Nucleus accumbens (tissue), 56 donors: ENCODE measurements around the gene BOLL.
A peak's percentile ranks its signal among the peaks of the same experiment; 100 is the strongest.
"Not testable (repeated sequence)": the region's sequence is repeated elsewhere in the genome, so short reads cannot be mapped to it uniquely, and the experiment has no call there.

ENCODE experiments used
- DNase-seq, 56 donors: peaks; one replicate each; lab custom pipeline; 2025; lab: John Stamatoyannopoulos, UW

BOLL gene

DNA sequence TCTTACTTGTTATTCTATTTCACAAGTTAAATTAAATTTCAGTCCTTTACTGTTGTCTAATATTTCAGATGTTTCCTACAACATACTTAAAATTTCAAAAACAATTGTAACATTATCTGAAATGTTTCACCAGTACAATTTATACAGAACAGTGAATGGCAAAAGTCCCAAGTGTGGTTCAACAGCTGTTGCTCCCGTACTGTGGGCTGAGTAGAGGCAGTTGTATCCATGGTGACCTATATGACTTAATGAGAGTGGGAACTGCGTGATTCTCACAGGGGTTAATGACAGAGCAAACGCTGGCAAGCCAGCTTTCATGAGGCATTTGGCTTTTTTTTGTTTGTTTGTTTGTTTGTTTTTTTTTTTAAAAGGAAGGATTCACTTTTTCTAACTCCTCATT is 13.9 kb upstream of the BOLL start:
- no peak for DNase-seq

DNA sequence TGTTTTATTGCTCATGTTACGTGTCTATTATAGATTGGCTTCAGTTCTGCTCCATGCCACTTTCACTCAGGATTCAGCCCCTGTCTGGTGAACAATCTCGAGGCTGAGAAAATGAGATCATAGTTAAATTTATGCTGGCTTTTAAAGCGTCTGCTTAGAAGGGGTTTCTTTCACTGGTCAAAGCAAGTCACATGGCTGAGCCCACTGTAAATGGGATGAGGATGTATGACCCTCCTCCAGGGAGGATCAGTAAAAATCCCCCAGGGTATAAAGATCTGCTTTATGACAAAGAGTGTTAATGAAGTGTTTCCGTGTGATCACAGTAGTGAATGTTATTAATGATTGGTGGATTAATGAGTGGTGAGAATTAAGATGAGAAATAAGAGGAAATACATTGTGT is 13.1 kb upstream of the BOLL start:
- no peak for DNase-seq

GRCh38 chr2:197795277-197795676 is 10.2 kb upstream of the BOLL start:
- no peak for DNase-seq

DNA sequence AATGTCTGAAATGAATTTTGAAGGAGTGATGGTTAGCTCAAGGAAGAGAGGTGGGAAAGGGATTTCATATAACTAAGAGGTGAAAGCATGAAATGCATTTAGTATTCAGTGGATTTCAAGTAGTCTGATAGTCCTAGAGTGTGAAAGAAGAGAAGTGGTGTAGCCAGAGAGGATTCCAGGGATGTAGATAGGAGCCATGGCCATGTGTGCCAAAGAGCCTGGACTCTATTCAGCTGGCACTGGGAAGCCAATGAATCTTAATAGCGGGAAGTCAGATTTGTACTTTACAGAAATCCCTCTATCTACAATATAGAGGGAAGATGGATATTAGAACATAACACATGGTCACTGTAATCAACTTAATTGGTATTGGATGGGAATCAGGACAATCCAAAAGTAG is 8.3 kb upstream of the BOLL start:
- no peak for DNase-seq

DNA sequence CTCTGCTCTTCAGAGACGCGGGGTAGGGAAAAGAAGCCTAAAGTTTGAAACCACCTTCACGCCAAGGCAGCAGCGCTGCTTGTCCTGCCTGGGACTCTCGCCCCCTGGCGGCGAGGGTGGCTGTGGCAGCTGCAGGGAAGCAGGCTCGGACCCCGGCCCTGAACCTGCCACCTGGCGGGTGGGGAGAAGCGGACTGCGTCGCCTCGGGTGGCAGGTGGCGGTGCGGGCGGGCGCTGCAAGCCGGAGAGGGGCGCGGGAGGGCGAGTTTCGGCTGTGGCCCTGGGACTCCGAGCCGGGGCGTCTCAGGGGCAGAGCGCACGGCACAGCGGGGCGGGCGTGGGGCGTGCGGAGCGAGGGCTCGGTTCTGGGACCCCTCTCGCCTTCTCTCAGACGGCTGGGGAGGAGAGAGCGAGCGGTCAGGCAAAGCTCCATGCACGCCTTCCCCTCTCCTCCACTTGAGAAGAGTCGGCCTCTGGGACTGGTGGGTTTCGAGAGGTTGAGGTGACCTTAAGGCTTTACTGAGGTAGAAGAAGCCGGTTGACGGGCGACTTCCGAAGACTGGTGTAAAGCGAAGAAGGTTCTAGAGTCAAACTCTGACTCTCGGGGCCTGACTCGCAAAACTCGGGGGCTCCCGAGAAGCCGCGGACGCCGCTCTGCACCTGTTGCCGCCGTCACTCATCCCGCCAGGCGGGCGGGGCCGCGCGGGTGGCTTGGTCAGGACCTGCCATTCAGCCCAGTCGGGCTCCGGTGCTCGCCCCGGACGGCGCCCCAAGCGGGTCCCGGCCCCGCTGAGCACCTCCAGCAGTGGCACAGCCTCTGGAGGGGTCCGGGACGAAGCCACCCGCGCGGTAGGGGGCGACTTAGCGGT is 1.1 kb upstream of the BOLL start:
- peak in 2 of 56 donors; percentile 5 to 28 for DNase-seq

DNA sequence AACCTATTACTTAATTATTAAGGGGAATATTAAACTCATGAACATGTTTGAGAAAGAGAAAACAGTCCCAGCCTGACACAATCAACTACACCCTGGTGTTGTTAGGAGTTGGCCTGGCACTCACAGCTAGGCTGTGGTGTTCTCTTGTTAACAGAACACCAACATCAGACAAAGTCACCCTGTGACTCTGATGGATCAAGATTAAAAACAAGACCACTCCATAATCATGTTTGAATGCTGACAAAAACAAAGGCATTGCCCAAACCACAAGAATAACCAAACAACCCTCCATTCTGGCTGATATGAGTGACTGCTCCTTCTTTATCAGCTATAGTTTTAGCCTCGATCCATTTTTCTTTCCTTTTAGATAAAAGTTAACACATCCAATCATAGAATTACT is 3.0 kb downstream of the BOLL start:
- DNase-seq, result no peak

- DNase-seq, result no peak
Measured at GRCh38 chr2:197779261-197779660, 5.9 kb downstream of the BOLL start.

DNA sequence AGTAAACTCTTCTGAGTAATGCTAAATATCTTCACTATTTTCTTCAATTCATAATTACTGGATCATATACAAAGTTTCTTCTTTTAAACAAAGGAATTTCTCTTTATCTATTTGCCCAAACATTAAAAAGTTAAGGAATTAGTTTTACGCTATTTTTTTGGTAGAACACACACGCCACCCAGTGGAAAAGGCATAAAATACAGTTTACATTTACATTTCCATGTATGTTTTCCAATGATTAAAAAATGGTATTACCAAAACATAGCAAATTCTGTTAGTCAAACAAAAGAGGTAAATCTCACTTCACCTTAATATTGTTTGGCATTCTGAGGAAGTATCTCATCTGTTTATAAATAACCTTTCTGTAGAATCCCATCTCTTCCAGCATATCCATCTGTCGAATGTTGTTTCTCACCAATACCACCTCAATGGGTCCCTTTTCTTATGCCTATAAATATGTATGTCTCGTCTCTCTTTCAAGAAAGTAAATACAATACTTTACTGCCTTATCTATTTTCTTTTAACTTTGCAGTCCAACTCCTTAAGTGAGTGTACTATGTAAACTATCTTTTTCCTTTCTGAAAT is 7.2 kb downstream of the BOLL start:
- DNase-seq, result no peak

DNA sequence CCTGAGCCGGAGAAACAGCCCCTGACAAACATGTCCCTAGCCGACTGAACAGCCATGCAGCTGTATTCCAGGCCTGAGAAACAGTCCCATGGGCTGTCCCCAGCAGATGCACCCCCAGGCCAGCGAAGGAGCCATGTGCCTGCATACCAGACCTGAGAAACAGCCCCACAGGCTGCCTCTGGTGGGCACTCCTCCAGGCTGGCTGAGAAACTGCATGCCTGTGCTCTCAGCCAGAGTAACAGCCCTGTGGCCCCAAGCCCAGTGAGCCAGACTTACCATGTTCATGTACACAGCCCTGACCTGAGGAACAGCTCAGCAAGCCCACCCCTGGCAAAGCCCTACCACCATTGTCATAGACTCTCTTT is 24.8 kb downstream of the BOLL start:
- DNase-seq, result no peak

DNA sequence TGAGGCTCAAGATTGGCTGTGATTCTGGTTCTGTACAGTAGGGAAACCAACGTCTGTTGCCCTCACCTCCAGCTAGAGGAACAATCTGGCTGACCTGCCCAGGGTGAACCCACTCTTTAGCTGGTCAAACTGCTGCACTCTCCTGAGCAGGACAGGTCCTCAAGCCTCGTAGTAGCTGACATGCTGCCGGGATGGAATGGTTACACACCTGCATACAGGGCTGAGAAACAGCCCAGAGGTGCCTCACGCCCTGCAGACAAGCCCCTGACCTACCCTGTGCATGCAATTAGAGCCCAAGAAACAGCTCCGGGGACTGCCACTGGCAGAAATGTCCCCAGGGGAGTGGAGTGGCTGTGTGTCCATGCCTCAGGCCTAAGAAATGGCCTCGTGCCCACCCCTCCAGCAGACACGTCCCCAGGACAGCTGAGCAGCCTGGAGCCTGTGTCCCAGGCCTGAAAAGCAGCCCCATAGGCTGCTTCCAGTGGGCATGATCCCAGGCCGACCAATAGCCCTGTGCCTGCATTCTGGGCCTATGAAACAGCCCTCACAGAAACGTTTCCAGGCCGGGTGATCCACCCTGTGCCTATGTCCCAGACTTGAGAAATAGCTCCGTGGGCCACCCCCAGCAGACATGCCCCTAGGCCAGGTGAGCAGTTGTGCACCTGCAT is 25.4 kb downstream of the BOLL start:
- DNase-seq, result no peak

DNA sequence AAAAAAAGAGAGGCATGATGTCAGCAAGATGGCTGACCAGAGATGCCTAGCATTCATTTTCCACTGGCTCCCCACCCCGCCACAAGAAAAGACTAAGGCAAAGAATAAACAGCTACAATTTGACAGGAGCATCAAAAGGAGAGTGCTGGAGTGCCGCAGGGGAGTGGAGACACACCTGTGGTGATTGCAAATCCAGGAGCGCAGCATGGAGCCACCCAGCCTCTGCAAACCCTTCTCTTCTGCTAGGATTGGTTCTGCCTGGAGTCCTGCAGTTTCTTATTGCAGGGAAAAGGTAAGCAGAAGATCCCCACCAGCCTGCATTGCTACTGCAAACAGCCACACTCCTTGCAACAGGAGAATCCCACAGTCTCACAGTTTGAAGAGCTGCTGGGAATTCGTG is 26.1 kb downstream of the BOLL start:
- no peak for DNase-seq

DNA sequence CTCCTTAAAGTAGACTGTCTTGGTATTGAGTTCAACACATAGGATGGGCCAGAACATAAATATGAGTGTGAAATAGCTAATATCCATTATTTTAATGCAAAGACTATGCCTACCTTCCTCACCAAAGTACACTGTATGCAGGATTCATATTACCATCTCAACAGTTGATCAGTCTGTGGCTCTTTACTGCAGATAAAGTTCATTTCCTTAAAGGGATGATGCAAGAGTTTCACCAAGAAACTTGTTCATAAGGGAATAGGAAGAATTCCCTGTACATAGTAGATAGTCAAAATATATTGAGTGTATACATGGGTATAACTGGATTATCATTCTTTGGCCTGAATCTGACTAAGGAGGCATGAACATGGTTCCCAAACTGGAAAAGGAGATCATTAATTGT is 44.9 kb downstream of the BOLL start:
- DNase-seq, result no peak

- not testable (repeated sequence) for DNase-seq
Measured at GRCh38 chr2:197728555-197729544, 56.3 kb downstream of the BOLL start.

- no peak for DNase-seq
Measured at GRCh38 chr2:197727011-197727410, 58.1 kb downstream of the BOLL start.

- DNase-seq, result no peak
Measured at GRCh38 chr2:197717863-197718262, 67.3 kb downstream of the BOLL start.

GRCh38 chr2:197713271-197713670 is 71.8 kb downstream of the BOLL start:
- DNase-seq, result no peak

DNA sequence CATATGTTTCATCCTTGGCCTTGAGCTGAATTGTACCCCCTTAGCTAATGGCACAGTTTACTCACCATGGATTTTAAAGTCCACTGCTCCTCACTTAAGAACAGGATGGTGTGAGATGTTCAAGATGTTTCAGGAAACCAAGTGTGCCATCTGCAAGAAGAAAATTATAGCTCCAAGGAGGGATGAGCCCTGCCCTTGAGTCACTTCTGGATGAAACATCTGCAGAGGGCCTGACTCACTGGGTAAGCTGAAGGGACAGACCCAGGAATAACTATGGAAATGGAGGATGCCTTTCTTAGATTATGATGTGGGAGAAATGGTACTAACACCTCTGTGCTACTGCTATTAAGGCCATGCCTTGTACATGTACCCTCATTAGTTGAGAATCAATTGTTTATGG is 73.5 kb downstream of the BOLL start:
- no peak for DNase-seq

GRCh38 chr2:197710424-197711042 is 74.6 kb downstream of the BOLL start:
- no peak for DNase-seq

GRCh38 chr2:197709140-197709539 is 76.0 kb downstream of the BOLL start:
- DNase-seq, result not testable (repeated sequence)

DNA sequence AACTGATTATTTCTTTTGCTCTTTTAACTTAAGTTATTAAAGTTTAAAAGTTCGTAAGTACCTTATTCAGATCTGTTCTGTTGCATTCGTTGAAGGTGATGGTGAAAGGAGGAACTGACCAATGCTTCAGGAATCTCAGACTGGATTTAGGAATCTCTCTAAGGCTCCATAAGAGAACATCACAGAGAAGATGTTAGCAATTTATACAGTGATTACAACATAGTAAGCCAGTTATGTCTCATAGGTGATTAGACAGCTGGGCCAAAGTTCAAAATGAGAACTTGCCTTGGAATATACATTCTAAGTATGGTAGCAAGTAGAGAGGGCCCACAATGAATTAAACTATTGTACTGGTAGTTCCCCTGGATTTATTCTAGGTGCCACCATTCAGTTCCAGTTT is 76.8 kb downstream of the BOLL start:
- no peak for DNase-seq
